GM12865 (cell line): ENCODE data around the gene KLHL12.

ENCODE experiments used
- DNase-seq: peaks from one replicate; pipeline ENCODE4 v3.0.0; 2010; ENCODE audit warnings: low read depth
- H3K4me3 ChIP-seq: 2 replicates; pipeline ENCODE4 v1.5.1; 2011; ENCODE audit warnings: mild to moderate bottlenecking, low read depth, low read length, control low read depth
- CTCF ChIP-seq: IDR thresholded peaks from 2 replicates; pipeline ENCODE4 v1.5.1; 2011; ENCODE audit warnings: low read length, control low read depth, low read depth, inconsistent platforms; ENCODE audit not compliant: insufficient read depth; ENCODE audit errors: missing control alignments

KLHL12 gene

GRCh38 chr1:202967684-202968281 is 40.7 kb upstream of the KLHL12 start:
- peak overlapping the region; percentile 79 for H3K4me3 ChIP-seq
- no peak for TF ChIP-seq CTCF
- peak; percentile 47 for DNase-seq

GRCh38 chr1:202966006-202966898 is 39.2 kb upstream of the KLHL12 start:
- TF ChIP-seq CTCF = no peak
- H3K4me3 ChIP-seq = peak overlapping the region; percentile 95
- no peak for DNase-seq

GRCh38 chr1:202965422-202965821 is 38.4 kb upstream of the KLHL12 start:
- no peak for TF ChIP-seq CTCF
- H3K4me3 ChIP-seq = no peak overlapping the region
- no peak for DNase-seq

- DNase-seq = no peak
- no peak for TF ChIP-seq CTCF
- no peak overlapping the region for H3K4me3 ChIP-seq
These were observed 37.9 kb upstream of the KLHL12 start for GRCh38 chr1:202964791-202965410.

- DNase-seq = no peak
- no peak overlapping the region for H3K4me3 ChIP-seq
- TF ChIP-seq CTCF = no peak
These were observed 34.3 kb upstream of the KLHL12 start for GRCh38 chr1:202961220-202961880.

- no peak overlapping the region for H3K4me3 ChIP-seq
- no peak for DNase-seq
- no peak for TF ChIP-seq CTCF
These were observed 32.2 kb upstream of the KLHL12 start for GRCh38 chr1:202959276-202959620.
